Keratinocyte (primary cell): ENCODE measurements around the gene IL11. TPM values are rescaled to one million over a fixed set of nuclear protein-coding genes. Genes with fewer than 3 reads are reported as not detected.

Experiments used
- DNase-seq: peaks from one replicate; pipeline ENCODE4 v3.0.0-alpha.2; 2011; ENCODE audit warnings: low read depth, missing footprints, low spot score
- FAIRE-seq: peaks from 2 replicates; lab custom pipeline; 2011; peaks lifted over from hg19 to GRCh38; lab: Jason Lieb, UNC
- H2AFZ ChIP-seq: 2 replicates; pipeline ENCODE4 v1.6.0; 2012; ENCODE audit warnings: low read length, control low read depth, inconsistent platforms; ENCODE audit not compliant: control insufficient read depth
- H3K27ac ChIP-seq: 2 replicates; pipeline ENCODE4 v1.5.1; 2011; ENCODE audit warnings: low read length; ENCODE audit not compliant: control insufficient read depth, insufficient read depth
- H3K27me3 ChIP-seq: 3 replicates; pipeline ENCODE4 v1.6.0; 2011; ENCODE audit warnings: low read length; ENCODE audit not compliant: control insufficient read depth, insufficient read depth; ENCODE audit errors: extremely low read depth
- H3K36me3 ChIP-seq, 2 experiments: 2 replicates in 1 of 2; 3 replicates in 1 of 2; pipeline ENCODE4 v1.5.1; 2011; ENCODE audit warnings: low read length in 2 of 2, mild to moderate bottlenecking in 1 of 2; ENCODE audit not compliant: control insufficient read depth in 2 of 2, insufficient read depth in 2 of 2; ENCODE audit errors: extremely low read depth in 1 of 2
- H3K4me1 ChIP-seq: 3 replicates; pipeline ENCODE4 v1.5.1; 2011; ENCODE audit warnings: low read length; ENCODE audit not compliant: control insufficient read depth, insufficient read depth; ENCODE audit errors: extremely low read depth
- H3K4me2 ChIP-seq: 3 replicates; pipeline ENCODE4 v1.6.0; 2011; ENCODE audit warnings: low read depth, low read length; ENCODE audit not compliant: control insufficient read depth, insufficient read depth; ENCODE audit errors: extremely low read depth
- H3K4me3 ChIP-seq, 3 experiments: fragments of 200-600 bp in 1 of 3; sonication (generic) in 1 of 3; 2 replicates in 2 of 3; 3 replicates in 1 of 3; pipeline ENCODE4 v1.5.1; 2011 to 2016; ENCODE audit warnings: low read length in 3 of 3, mild to moderate bottlenecking in 3 of 3, control low read depth in 2 of 3, inconsistent platforms in 1 of 3, low read depth in 1 of 3, mixed read lengths in 1 of 3, mixed run types in 1 of 3, moderate library complexity in 1 of 3; ENCODE audit not compliant: control insufficient read depth in 2 of 3, insufficient read depth in 2 of 3; ENCODE audit errors: extremely low read depth in 1 of 3
- H3K79me2 ChIP-seq: 2 replicates; pipeline ENCODE4 v1.6.0; 2012; ENCODE audit warnings: low read length; ENCODE audit not compliant: control insufficient read depth, insufficient read depth
- H3K9ac ChIP-seq: 3 replicates; pipeline ENCODE4 v1.6.0; 2011; ENCODE audit warnings: low read length; ENCODE audit not compliant: control insufficient read depth, insufficient read depth; ENCODE audit errors: extremely low read depth
- H3K9me1 ChIP-seq: 3 replicates; pipeline ENCODE4 v1.6.0; 2011; ENCODE audit warnings: low read length; ENCODE audit not compliant: control insufficient read depth, insufficient read depth; ENCODE audit errors: extremely low read depth
- H3K9me3 ChIP-seq: 2 replicates; pipeline ENCODE4 v1.5.1; 2012; ENCODE audit warnings: low read depth, low read length; ENCODE audit not compliant: control insufficient read depth
- H4K20me1 ChIP-seq: 3 replicates; pipeline ENCODE4 v1.6.0; 2011; ENCODE audit warnings: low read length; ENCODE audit not compliant: control insufficient read depth, insufficient read depth; ENCODE audit errors: extremely low read depth
- CTCF ChIP-seq, 3 experiments: IDR thresholded peaks in 1 of 3; conservative IDR thresholded peaks in 1 of 3; optimal IDR thresholded peaks in 1 of 3; 2 replicates in 2 of 3; 3 replicates in 1 of 3; pipeline versions ENCODE3 to v1.5.1; 2011; ENCODE audit warnings: low read length in 3 of 3, mild to moderate bottlenecking in 3 of 3, moderate library complexity in 2 of 3, control low read depth in 1 of 3, inconsistent platforms in 1 of 3; ENCODE audit not compliant: insufficient read depth in 2 of 3; ENCODE audit errors: extremely low read depth in 1 of 3
- EZH2 ChIP-seq: IDR thresholded peaks from one replicate; pipeline ENCODE4 v1.6.1; 2012; ENCODE audit warnings: inconsistent platforms, mild to moderate bottlenecking, low read length, moderate library complexity
- dilution Hi-C: fragments of 300-500 bp; cut with MboI; formaldehyde crosslinking; loops from one replicate; pipeline ENCODE4 v1.7.0; 2020; ENCODE audit warnings: low sequenced_read_pairs; ENCODE audit not compliant: extremely low pct_ligation_motif_present
- polyA plus RNA-seq, 5 experiments: library from polyadenylated mRNA; depleted of rRNA in 3 of 5; stranded (reverse) in 3 of 5; stranded (forward) in 1 of 5; unstranded in 1 of 5; fragments of >200 nt; gene quantifications; 1 replicate in 1 of 5; 2 replicates in 3 of 5; 3 replicates in 1 of 5; pipeline versions ENCODE4 v1.2.1 to v1.2.3, GENCODE V29; 2011 to 2012; ENCODE audit warnings: missing spikeins in 2 of 5, low read depth in 1 of 5, low replicate concordance in 1 of 5

Gene IL11
- polyA plus RNA-seq, 1 donor (not counting 4 experiments of a cell fraction or from before 2014, with no cell fraction given), result 2.2 TPM

- Histone ChIP-seq H3K27me3 (peaks cover 13% of the 10 kb centered on the region), H3K4me1 (peaks cover 3% of the 10 kb centered on the region), H3K79me2 (no peaks in the 10 kb centered on the region), H3K9ac (no peak overlapping the region), H3K27ac (no peak overlapping the region), H3K4me3 (no peak overlapping the region), H4K20me1 (no peaks in the 10 kb centered on the region), H3K4me2 (no peak overlapping the region), H3K9me3 (no peaks in the 10 kb centered on the region), H3K9me1 (no peaks in the 10 kb centered on the region), H2AFZ (no peak overlapping the region), H3K36me3 (peaks cover 0 to 13% of the 10 kb centered on the region in 2 experiments)
- dilution Hi-C loops, result no loop called here
- no peak for TF ChIP-seq CTCF (optimal IDR thresholded peaks at IDR 0.05 in 1 of 3, IDR thresholded peaks at IDR 0.05 in 1 of 3, conservative IDR thresholded peaks at IDR 0.05 in 1 of 3; ENCODE audit: extremely low read depth in 1 of 3, insufficient read depth in 2 of 3, low read length in 3 of 3)
- TF ChIP-seq EZH2, result no peak
- DNase-seq (no peak), FAIRE-seq (no peak)
These were observed 22.7 kb downstream of the IL11 start for GRCh38 chr19:55347442-55348009.

GRCh38 chr19:55346725-55347441 is 23.4 kb downstream of the IL11 start:
- Histone ChIP-seq H3K27ac (no peak overlapping the region), H3K27me3 (peaks cover 7% of the 10 kb centered on the region), H3K9ac (no peak overlapping the region), H2AFZ (no peak overlapping the region), H3K4me1 (peaks cover 3% of the 10 kb centered on the region), H4K20me1 (no peaks in the 10 kb centered on the region), H3K4me3 (no peak overlapping the region), H3K9me3 (no peaks in the 10 kb centered on the region), H3K9me1 (no peaks in the 10 kb centered on the region), H3K4me2 (no peak overlapping the region), H3K36me3 (peaks cover 0 to 14% of the 10 kb centered on the region in 2 experiments), H3K79me2 (no peaks in the 10 kb centered on the region)
- TF ChIP-seq CTCF (optimal IDR thresholded peaks at IDR 0.05 in 1 of 3, IDR thresholded peaks at IDR 0.05 in 1 of 3, conservative IDR thresholded peaks at IDR 0.05 in 1 of 3; ENCODE audit: extremely low read depth in 1 of 3, insufficient read depth in 2 of 3, low read length in 3 of 3) (no peak), EZH2 (no peak)
- DNase-seq (no peak), FAIRE-seq (no peak)
- dilution Hi-C loops, result no loop called here
